HK-2 (cell line): ENCODE data around the gene MRPL23.

Source experiments
- DNase-seq: peaks from one replicate; pipeline ENCODE4 v3.0.0-alpha.2; 2018; ENCODE audit not compliant: unreplicated experiment

The MRPL23 gene

GRCh38 chr11:1921574-1922141 is 25.5 kb upstream of the MRPL23 start:
- no peak for DNase-seq

DNA sequence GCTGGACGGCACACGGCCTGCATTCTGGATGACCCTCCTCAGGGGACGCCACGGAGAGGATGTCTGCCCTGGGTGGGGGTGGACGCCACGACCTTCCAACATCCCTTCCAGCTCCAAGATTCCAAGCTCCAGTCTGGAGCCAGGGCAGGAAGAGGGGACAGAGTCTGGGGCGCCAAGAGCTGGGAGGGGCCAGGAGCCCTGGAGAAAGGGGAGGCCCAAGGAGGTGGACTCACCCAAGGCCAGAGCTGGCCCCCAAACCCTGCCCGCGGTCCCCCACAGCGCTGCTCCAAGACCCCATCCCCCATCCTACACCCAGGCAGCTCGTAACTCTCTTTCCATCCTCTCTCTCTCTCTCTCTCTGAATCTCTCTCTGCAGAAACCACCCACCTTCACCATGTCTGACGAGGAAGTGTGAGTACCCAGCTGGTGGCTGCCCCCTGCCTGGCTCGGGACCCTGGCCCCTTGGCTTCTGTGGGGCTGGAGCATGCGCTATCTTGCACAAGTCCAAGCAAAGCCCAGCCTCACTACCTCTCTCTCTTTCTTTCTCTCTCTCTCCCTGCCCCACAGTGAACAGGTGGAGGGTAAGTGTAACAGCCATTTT is 24.6 kb upstream of the MRPL23 start:
- DNase-seq = no peak

GRCh38 chr11:1923201-1923956 is 23.8 kb upstream of the MRPL23 start:
- DNase-seq = no peak

DNA sequence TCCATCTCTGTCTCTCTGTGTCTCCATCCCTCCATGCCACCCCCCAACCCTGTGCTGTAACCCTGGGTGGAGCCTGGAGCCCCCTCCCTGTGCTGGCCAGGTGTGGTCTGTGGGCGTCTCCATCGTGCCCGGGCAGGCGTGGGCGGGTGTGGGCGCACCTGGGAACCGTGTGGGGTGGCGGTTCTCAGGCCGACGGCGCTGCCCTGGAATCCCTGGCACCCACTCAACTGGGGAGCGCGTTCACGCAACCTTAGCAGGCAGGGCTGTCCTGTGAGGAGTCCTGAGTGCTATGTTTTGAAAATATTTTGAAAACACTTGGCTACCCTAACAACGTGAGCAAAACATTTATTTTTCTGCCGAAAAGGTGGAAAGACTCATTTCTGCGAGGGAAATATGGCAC is 23.0 kb upstream of the MRPL23 start:
- DNase-seq = no peak

DNA sequence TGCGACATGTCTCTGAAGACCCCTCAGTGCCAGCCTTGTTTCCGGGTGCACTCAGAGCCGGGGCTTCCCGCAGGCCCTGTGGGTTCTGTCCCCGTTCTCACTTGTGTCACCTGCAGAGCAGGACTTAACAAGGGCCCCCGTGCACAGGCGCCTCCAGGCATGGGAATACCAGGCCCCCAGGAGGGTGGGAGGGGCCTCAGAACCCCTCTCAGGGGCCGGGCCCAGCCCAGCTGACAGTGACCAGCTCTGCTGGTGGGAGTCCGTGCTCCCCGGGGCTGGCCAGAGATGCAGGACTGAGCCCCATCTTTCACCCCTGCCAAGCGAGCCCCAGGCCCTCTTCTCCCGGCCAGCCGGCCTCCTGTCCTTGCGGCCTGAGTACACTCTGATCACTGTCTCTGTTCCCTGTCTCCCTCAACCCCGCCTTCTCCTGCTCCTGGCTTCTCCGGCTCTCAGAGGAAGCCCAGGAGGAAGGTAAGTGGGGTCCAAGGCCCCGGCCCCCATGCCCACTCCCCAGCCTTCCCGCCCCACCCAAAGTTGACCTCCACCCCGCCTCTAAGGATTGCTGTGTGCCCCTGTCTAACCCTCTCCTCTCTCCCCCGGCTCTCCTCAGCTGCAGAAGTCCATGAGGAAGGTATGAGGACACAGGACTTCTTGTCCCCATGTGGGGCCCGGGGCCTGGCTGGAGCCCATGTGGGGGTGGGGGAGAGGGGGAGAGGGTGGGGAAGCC is 22.3 kb upstream of the MRPL23 start:
- DNase-seq = no peak

- no peak for DNase-seq
Observed at GRCh38 chr11:1925373-1926155, 21.6 kb upstream of the MRPL23 start.

DNA sequence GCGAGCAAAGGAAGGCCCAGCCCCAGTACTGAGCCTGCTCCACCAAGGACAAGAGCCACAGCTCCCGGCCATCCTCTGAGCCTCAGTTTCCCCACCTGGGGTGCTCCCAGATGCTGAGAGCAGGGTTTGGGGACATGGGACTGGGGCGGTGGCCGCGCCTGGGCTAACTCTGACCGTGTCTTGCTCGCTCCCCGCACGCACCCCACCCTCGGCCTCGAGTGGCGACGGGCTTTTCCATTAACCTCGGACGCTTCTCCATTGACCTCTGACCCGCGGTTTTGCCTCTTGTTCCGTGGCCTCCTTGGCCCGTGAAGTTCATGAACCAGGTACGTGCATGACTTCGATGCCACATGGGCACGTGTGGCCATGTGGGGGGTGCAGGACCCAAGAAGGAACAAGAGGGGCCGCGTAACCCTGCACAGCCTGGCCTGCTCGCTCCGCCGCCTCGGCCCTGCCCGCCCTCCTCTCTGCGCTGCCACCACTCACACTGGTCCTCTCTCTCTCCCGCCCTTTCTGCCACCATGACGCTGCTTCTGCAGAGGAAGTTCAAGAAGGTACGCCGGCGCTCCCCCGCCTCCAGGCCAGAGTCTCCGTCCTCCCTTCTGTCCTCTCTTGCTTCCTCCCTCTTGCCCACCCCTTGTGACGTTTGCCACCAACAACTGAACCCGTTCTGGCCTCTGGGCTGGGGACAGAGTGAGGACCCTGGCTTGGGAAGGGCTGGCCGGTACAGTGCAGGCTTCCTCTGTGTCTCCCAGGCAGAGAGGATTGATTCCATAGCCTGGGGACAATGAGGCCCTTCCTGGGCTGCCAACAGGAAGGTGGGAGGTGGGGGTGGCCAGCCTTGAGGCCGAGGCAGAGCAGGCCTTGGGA is 20.7 kb upstream of the MRPL23 start:
- no peak for DNase-seq

- DNase-seq = no peak
Observed at GRCh38 chr11:1927026-1927847, 19.9 kb upstream of the MRPL23 start.

GRCh38 chr11:1927848-1928469 is 19.2 kb upstream of the MRPL23 start:
- no peak for DNase-seq

DNA sequence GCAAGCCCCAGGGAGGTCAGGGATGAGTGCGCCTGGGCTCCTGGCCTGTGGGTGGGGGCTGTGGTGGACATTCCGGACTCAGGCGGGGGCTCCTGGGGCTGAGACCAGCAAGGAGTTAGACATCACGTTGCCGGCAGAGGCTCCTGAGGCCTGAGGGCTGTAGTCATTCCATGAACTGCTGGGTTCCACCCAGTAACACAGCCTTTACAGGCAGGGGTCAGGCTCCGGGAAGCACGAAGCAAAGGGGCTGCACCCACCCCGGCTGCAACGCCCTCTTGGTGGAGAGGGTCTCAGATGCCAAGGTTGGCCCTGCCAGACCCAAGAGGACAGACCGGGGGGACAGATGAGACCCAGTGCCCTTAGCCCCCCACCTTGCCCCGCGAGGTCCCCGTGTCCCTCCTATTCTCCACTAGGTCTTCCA is 18.7 kb upstream of the MRPL23 start:
- DNase-seq = no peak

DNA sequence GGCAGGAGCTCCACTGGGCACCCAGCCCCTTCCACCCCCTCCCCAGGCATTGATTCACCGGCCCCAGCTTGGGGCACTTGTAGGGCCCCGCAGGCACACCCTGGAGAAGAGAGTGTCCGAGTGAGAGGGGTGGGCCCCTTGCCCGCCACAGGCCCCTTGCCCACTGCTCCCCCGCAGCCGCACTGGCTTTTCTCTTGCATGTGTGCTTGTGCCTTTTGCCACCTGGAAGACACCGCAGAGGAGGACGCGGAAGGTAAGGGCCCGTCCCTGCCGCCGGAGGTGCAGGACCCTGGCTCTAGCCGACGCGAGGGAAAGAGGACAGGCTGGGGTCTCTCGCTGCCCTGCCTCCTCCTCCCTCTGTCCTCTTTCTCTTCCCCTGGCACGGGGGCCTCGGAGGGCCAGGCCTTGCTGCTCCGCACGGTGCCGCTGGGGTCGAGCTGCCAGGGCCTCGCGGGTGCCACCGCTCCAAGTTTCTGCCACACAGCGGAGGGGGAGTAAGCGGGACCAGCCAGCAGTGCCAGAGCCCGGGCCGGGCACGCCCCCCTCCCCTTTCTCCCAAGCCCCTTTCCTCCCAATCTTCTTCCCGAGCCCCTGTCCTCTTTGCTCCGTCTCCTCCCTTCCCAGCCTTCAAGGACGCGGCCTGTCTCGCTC is 18.1 kb upstream of the MRPL23 start:
- no peak for DNase-seq

GRCh38 chr11:1929621-1930461 is 17.3 kb upstream of the MRPL23 start:
- no peak for DNase-seq

GRCh38 chr11:1930462-1930830 is 16.7 kb upstream of the MRPL23 start:
- DNase-seq = no peak

DNA sequence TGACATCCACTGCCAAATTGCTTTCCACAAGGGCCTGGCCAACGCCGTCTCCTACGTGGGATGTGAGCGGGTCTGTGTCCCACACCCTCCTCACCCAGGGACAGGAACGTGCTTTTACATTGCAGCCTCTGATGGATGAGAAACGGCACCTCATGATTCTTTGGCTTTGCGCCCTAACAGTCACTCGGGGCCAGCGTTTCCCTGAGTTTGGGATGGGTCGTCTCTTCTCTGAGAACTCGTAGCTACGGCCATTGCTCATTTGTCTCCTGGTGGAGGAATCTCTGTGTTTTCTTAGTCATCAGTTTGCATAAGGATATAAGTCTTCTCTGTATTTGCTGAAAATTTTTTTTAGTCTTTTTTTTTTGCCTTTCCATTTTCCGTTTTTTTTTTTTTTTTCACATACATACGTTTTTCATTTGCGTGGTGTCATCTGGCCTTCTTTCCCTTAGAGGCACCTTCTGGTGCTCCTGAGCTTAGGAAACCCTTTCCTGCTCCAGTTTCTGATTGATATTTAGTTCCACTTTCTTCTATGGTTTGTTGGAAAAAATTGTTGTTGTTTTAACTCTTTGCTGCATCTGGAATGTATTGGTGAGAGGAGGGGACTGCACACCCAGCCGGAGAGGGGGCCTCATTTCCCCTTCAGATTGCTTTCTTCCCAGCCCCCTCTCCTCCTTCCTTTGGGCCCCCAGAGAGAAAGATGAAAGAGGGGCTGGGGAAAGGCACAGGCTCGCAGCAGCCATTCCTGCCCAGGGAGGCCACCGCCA is 15.6 kb upstream of the MRPL23 start:
- DNase-seq = no peak

DNA sequence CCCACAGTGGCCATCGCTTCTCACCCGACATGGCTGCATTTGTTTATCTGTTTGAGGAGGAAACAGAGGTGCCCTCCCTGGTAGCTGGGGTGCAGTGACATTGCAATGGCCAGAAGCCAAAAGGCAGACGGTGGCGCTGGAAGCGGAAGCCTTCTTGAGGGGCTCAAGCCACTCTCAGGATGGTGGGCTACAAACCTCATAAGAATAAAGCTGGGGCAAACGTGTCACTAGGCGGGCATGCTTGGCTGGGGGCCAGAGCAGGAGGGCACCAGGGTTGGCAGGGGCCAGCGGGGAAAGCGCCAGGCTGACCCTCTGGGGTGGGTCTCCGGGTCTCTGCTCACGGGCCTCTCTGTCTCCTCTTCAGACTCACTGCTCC is 15.0 kb upstream of the MRPL23 start:
- no peak for DNase-seq

GRCh38 chr11:1932681-1933080 is 14.5 kb upstream of the MRPL23 start:
- no peak for DNase-seq
